ENCODE data around the gene DPH2.
A peak's percentile ranks its signal among the peaks of the same experiment; 100 is the strongest.

Gene DPH2

DNA sequence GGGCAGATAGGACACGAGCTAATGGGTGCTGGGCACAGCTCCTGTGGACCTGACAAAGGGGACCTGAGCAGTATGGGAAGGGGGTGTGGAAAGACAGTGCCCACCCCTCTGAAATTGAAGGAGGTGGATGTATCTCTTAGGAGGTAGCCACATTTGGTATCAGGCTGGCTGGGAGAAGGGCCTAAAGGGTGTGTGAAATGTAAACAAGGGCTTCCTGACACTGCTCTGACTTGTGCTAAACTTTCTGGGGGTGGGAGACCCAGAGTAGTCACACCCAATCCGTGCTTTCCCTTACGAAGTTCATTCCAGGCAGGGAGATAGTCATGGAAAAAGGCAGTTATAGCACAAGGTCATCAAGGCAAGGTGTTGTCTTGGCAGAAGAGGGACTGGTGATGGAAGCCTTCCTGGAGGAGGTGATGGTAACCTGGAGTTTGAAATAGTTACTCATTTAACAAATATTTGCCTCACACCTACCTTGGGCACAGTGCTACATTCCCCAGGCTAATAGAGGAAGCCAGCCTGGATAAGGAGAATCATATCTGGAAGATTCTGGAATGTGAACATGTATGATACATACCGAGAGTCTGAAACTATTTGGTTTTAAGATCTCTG is 16.3 kb downstream of the DPH2 start:
- Histone ChIP-seq H3K4me1 (ENCODE audit: insufficient read depth, low read length) (no peaks in the 10 kb centered on the region), H3K4me3 (ENCODE audit: low read length) (no peak overlapping the region), H3K36me3 (ENCODE audit: insufficient read depth, low read length) (peaks cover 44% of the 10 kb centered on the region), H3K9ac (ENCODE audit: low read depth, low read length) (no peak overlapping the region), H3K9me3 (ENCODE audit: insufficient read depth, low read depth, low read length) (no peaks in the 10 kb centered on the region), H3K27ac (ENCODE audit: low read depth, low read length) (no peak overlapping the region), H3K27me3 (ENCODE audit: insufficient read depth, low read length) (no peaks in the 10 kb centered on the region)
- 91% methylated on average over 4 of the region's 4 CpGs for WGBS

DNA sequence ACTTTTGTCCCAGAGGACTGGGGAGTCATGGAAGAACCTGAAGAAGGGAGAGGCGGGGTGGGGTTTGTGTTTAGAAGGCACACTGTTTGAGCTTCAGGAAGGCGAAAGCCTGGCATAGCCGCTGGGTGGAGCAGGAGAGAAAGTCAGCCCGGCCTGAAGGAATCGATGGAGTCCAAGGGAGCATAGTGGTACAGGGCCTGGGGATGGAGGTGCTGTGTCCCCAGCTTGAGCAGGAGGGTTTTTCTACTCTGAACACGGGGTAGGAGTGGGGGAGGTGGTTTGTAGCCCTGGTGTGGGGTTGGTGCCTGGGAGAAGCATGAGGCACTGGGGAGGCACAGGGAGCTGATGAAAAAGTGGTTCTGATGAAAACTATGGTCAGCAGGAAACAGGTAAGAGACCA is 16.9 kb downstream of the DPH2 start:
- Histone ChIP-seq H3K27me3 (ENCODE audit: insufficient read depth, low read length) (no peaks in the 10 kb centered on the region), H3K27ac (ENCODE audit: low read depth, low read length) (no peak overlapping the region), H3K9me3 (ENCODE audit: insufficient read depth, low read depth, low read length) (no peaks in the 10 kb centered on the region), H3K4me1 (ENCODE audit: insufficient read depth, low read length) (no peaks in the 10 kb centered on the region), H3K4me3 (ENCODE audit: low read length) (no peak overlapping the region), H3K36me3 (ENCODE audit: insufficient read depth, low read length) (peaks cover 39% of the 10 kb centered on the region), H3K9ac (ENCODE audit: low read depth, low read length) (no peak overlapping the region)
- 88% methylated on average over 6 of the region's 6 CpGs for WGBS

DNA sequence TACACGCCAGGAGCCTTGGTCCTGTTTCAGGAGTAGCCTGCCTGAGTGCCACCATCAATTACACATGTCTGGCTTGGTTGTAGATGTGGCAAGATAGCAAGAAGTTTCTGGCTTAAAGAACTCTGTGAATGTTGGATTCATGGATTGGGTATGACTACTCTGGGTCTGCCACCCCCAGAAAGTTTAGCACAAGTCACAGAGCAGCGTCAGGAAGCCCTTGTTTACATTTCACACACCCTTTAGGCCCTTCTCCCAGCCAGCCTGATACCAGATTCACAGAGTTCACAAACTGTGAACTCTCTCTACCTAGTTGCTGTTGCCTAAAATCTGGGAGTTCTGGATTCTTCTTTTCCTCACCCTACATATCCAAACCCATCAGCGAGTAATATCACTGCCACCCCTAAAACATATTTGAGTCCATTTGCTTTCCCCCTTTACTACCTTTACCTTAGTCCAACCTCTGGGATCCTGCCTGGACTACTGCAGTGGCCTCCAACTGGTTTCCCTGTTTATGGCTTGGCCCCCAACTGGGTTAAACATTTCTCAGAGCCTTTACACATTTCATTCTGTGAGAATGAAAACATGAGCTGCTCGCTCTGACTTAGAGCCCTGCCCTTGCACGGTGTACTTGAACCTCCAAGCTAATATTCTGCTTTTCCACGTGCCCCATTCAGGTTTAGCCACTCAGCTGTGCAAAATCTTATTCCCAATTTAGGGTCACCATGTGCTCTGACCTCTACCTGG is 17.5 kb downstream of the DPH2 start:
- H3K4me1 ChIP-seq (ENCODE audit: insufficient read depth, low read length), result 0 out of 2 replicates have a peak, but pooled peaks cover 1% of the 10 kb centered on the region
- no peaks in the 10 kb centered on the region for H3K27me3 ChIP-seq (ENCODE audit: insufficient read depth, low read length)
- no peak overlapping the region for H3K4me3 ChIP-seq (ENCODE audit: low read length)
- H3K9me3 ChIP-seq (ENCODE audit: insufficient read depth, low read depth, low read length), result no peaks in the 10 kb centered on the region
- no peak overlapping the region for H3K9ac ChIP-seq (ENCODE audit: low read depth, low read length)
- H3K27ac ChIP-seq (ENCODE audit: low read depth, low read length), result no peak overlapping the region
- 86% methylated on average over 6 of the region's 6 CpGs for WGBS
- peaks cover 35% of the 10 kb centered on the region for H3K36me3 ChIP-seq (ENCODE audit: insufficient read depth, low read length)

DNA sequence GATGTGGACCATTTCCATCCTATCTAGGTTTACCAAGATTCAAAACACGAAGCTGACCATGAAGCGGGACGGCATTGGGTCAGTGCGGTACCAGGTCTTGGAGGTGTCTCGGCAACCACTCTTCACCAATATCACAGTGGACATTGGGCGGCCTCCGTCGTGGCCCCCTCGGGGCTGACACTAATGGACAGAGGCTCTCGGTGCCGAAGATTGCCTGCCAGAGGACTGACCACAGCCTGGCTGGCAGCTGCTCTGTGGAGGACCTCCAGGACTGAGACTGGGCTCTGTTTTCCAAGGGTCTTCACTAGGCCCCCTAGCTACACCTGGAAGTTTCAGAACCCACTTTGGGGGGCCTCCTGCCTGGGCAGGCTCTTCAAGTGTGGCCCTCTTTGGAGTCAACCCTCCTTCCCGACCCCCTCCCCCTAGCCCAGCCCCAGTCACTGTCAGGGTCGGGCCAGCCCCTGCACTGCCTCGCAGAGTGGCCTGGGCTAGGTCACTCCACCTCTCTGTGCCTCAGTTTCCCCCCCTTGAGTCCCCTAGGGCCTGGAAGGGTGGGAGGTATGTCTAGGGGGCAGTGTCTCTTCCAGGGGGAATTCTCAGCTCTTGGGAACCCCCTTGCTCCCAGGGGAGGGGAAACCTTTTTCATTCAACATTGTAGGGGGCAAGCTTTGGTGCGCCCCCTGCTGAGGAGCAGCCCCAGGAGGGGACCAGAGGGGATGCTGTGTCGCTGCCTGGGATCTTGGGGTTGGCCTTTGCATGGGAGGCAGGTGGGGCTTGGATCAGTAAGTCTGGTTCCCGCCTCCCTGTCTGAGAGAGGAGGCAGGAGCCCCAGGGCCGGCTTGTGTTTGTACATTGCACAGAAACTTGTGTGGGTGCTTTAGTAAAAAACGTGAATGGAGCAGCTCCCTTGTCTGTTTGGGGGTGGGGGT is 20.7 kb downstream of the DPH2 start:
- Histone ChIP-seq H3K27ac (ENCODE audit: low read depth, low read length) (no peak overlapping the region; the same call in 1 of the 2 replicates), H3K4me3 (ENCODE audit: low read length) (peak overlapping the region; percentile 83), H3K9me3 (ENCODE audit: insufficient read depth, low read depth, low read length) (no peaks in the 10 kb centered on the region), H3K9ac (ENCODE audit: low read depth, low read length) (peak overlapping the region; percentile 68), H3K4me1 (ENCODE audit: insufficient read depth, low read length) (0 out of 2 replicates have a peak, but pooled peaks cover 5% of the 10 kb centered on the region), H3K36me3 (ENCODE audit: insufficient read depth, low read length) (peaks cover 16% of the 10 kb centered on the region), H3K27me3 (ENCODE audit: insufficient read depth, low read length) (no peaks in the 10 kb centered on the region)
- WGBS, result 75% methylated on average over 19 of the region's 19 CpGs

DNA sequence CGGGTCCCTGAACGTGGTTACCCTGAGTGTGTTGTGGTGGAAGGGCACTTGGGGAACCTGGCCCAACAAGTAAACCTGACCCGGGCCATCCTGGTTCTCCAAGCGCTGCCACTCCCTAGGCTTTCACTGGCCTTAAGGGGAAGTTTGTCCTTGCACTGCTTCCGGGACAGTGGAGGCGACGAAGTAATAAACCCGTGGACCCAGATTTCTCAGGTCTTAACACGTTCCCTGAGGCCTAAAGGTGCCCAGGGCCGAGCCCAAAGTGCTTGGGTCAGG is 21.3 kb downstream of the DPH2 start:
- 2% methylated on average over 10 of the region's 10 CpGs for WGBS
- H3K4me1 ChIP-seq (ENCODE audit: insufficient read depth, low read length), result 0 out of 2 replicates have a peak, but pooled peaks cover 5% of the 10 kb centered on the region
- H3K4me3 ChIP-seq (ENCODE audit: low read length), result peak overlapping the region; percentile 83
- H3K9ac ChIP-seq (ENCODE audit: low read depth, low read length), result peak overlapping the region; percentile 68
- H3K27me3 ChIP-seq (ENCODE audit: insufficient read depth, low read length), result no peaks in the 10 kb centered on the region
- H3K9me3 ChIP-seq (ENCODE audit: insufficient read depth, low read depth, low read length), result no peaks in the 10 kb centered on the region
- H3K27ac ChIP-seq (ENCODE audit: low read depth, low read length), result peak overlapping the region; percentile 77; the same call in 1 of the 2 replicates
- H3K36me3 ChIP-seq (ENCODE audit: insufficient read depth, low read length), result peaks cover 10% of the 10 kb centered on the region; the same call in 1 of the 2 replicates

DNA sequence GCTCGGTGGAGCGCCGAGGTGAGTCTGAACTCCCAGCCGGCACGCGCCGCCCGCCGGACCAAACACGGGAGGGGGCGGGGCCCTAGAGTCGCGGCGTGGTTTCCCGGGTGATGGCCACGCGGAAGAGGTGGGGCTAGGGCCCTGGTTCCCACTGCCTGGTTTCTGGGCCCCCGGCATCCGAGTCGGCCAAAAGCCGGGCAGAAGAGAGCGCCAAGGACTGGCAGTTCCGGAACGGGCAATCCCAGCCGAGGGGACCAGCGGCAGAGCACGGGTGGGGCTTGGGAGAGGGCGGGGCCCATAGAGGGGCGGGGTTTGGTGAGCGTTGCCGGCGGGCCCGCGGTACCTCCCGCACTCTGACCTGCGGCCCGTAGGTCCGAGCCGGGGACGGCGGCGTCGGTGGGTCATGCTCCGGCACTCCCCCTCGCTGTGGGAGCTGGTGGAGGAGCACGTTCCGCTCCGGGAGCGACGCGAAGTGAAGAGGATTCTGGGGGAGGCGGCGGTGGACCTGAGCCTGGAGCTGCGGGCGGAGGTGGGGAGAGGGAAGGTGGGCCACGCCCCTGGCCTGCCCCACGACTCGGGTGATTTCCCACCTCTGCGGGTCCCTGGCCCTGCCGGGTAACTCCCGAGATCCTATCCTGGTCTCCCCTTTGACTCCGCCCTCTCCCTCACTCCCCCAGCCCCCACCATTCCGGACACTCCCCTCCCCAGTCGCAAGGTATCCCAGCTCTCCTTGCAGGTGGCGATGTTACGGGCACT is 21.8 kb downstream of the DPH2 start, which contains the start of gene CCDC24:
TSS of gene CCDC24 (plus strand) at position 124 of the 756 bp plus-strand sequence. CDS start at position 404, 280 bp downstream.
- Histone ChIP-seq H3K27ac (ENCODE audit: low read depth, low read length) (peak within 1 kb of the TSS; percentile 77; the same call in 1 of the 2 replicates), H3K9ac (ENCODE audit: low read depth, low read length) (peak within 1 kb of the TSS; percentile 68), H3K36me3 (ENCODE audit: insufficient read depth, low read length) (peaks cover 7% of the 10 kb centered on the region; the same call in 1 of the 2 replicates), H3K9me3 (ENCODE audit: insufficient read depth, low read depth, low read length) (no peaks in the 10 kb centered on the region), H3K4me3 (ENCODE audit: low read length) (peak within 1 kb of the TSS; percentile 83), H3K27me3 (ENCODE audit: insufficient read depth, low read length) (no peaks in the 10 kb centered on the region), H3K4me1 (ENCODE audit: insufficient read depth, low read length) (0 out of 2 replicates have a peak, but pooled peaks cover 5% of the 10 kb centered on the region)
- WGBS, result 1% methylated on average over 66 of the region's 66 CpGs

DNA sequence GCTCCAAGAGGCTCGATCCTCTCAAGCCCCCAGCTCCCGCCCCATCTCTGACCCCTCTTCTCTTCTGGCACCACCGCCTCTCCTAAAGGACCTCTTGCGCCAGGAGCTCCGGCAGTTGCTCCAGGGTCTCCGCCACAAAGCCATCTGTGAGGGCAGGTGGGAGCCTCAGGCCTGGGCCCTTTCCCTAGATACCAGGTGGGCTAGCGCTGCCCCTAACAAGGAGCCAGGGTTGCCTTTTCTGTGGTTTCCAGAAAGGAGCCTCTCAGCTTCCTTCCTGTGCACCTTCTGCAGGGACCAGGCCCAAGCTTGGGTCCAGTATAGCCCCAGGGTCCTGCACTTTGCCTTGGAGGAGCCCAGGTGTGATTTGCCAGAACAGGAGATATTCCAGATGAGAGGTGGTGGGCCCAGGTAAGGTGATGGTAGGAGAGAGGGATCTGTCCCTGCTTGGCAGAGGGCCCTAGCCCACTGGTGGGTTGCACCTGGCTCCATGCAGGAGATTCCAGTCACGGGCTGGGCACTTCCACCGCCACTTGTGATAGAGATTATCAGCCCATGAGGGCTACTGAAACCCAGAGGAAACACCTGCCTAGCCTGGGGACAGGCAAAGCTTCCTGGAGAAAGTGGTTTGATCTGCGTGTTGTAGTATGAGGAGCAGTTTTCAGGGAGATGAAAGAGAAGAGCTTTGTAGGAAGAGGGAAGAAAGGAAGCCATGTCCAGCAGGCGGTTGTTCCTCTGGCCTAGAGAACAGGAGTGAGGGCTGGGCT is 22.6 kb downstream of the DPH2 start:
- H3K27ac ChIP-seq (ENCODE audit: low read depth, low read length), result no peak overlapping the region
- H3K4me1 ChIP-seq (ENCODE audit: insufficient read depth, low read length), result 0 out of 2 replicates have a peak, but pooled peaks cover 5% of the 10 kb centered on the region
- H3K4me3 ChIP-seq (ENCODE audit: low read length), result peak overlapping the region; percentile 83
- peak overlapping the region; percentile 68 for H3K9ac ChIP-seq (ENCODE audit: low read depth, low read length)
- WGBS, result 46% methylated on average over 11 of the region's 11 CpGs
- no peaks in the 10 kb centered on the region for H3K9me3 ChIP-seq (ENCODE audit: insufficient read depth, low read depth, low read length)
- H3K27me3 ChIP-seq (ENCODE audit: insufficient read depth, low read length), result no peaks in the 10 kb centered on the region
- H3K36me3 ChIP-seq (ENCODE audit: insufficient read depth, low read length), result peaks cover under 1% of the 10 kb centered on the region; the same call in 1 of the 2 replicates

DNA sequence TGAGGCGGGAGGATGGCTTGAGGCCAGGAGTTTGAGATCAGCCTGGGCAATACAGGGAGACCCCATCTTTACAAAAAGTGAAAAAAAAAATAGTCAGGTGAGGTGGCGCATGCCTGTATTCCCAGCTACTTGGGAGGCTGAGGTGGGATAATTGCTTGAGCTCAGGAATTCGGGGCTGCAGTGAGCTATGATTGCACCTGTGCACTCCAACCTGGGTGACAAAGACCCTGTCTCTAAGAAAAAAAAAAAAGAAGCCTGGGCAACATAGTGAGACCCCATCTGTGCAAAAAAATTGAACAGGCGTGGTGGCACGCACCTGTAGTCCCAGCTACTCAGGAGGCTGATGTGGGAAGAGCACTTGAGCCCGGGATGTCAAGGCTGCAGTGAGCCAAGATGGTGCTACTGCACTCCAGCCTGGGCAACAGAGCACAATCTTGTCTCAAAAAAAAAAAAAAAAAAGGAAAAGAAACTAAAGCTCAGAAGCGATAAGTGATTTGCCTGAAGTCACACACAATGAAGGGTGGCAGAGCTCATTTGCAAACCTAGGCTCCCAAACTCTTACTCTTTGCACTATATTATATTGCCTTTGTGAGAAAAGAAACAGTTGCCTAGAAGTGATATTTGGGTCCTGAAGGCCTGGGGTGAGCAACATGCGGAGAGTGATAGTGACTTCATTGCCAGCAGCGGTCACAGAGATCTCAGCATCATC is 23.6 kb downstream of the DPH2 start:
- no peaks in the 10 kb centered on the region for H3K36me3 ChIP-seq (ENCODE audit: insufficient read depth, low read length)
- H3K27me3 ChIP-seq (ENCODE audit: insufficient read depth, low read length), result no peaks in the 10 kb centered on the region
- 0 out of 2 replicates have a peak, but pooled peaks cover 5% of the 10 kb centered on the region for H3K4me1 ChIP-seq (ENCODE audit: insufficient read depth, low read length)
- H3K4me3 ChIP-seq (ENCODE audit: low read length), result no peak overlapping the region
- H3K27ac ChIP-seq (ENCODE audit: low read depth, low read length), result no peak overlapping the region
- WGBS, result 93% methylated on average over 8 of the region's 9 CpGs
- no peaks in the 10 kb centered on the region for H3K9me3 ChIP-seq (ENCODE audit: insufficient read depth, low read depth, low read length)
- H3K9ac ChIP-seq (ENCODE audit: low read depth, low read length), result no peak overlapping the region

DNA sequence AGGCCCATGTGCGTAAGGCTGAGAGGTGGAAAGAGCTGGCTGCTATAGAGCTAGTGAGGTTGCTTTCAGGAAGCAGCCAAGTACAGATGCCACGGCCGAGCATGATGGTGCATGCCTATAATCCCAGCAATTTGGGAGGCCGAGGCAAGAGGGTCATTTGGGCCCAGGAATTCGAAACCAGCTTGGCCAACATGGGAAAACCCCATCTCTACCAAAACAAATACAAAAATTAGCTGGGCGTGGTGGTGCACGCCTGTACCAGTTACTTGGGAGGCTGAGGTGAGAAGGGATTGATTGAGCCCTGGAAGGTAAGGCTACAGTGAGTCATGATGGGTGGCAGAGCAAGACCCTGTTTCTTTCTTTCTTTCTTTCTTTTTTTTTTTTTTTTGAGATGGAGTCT is 24.3 kb downstream of the DPH2 start:
- no peaks in the 10 kb centered on the region for H3K9me3 ChIP-seq (ENCODE audit: insufficient read depth, low read depth, low read length)
- H3K27me3 ChIP-seq (ENCODE audit: insufficient read depth, low read length), result no peaks in the 10 kb centered on the region
- no peaks in the 10 kb centered on the region for H3K36me3 ChIP-seq (ENCODE audit: insufficient read depth, low read length)
- no peak overlapping the region for H3K9ac ChIP-seq (ENCODE audit: low read depth, low read length)
- H3K4me3 ChIP-seq (ENCODE audit: low read length), result no peak overlapping the region
- no peak overlapping the region for H3K27ac ChIP-seq (ENCODE audit: low read depth, low read length)
- 93% methylated on average over 5 of the region's 7 CpGs for WGBS
- 0 out of 2 replicates have a peak, but pooled peaks cover 5% of the 10 kb centered on the region for H3K4me1 ChIP-seq (ENCODE audit: insufficient read depth, low read length)
